ENCODE data around the gene ZNF664.
A peak's percentile ranks its signal among the peaks of the same experiment; 100 is the strongest.
"Not testable (repeated sequence)": the region's sequence is repeated elsewhere in the genome, so short reads cannot be mapped to it uniquely, and the experiment has no call there.

Gene ZNF664

GRCh38 chr12:123941624-123942237 is 31.3 kb upstream of the ZNF664 start:
- DNase-seq (ENCODE audit: low spot score), result no peak

GRCh38 chr12:123942238-123942653 is 30.8 kb upstream of the ZNF664 start:
- DNase-seq (ENCODE audit: low spot score), result peak; percentile 9

- DNase-seq (ENCODE audit: low spot score), result no peak
Measured at GRCh38 chr12:123942911-123943648, 29.9 kb upstream of the ZNF664 start.

GRCh38 chr12:123943816-123944215 is 29.2 kb upstream of the ZNF664 start:
- no peak for DNase-seq (ENCODE audit: low spot score)

GRCh38 chr12:123944696-123945095 is 28.3 kb upstream of the ZNF664 start:
- no peak for DNase-seq (ENCODE audit: low spot score)

- no peak for DNase-seq (ENCODE audit: low spot score)
Measured at GRCh38 chr12:123945287-123946151, 27.5 kb upstream of the ZNF664 start.

- DNase-seq (ENCODE audit: low spot score), result no peak
Measured at GRCh38 chr12:123946152-123946515, 26.9 kb upstream of the ZNF664 start.

GRCh38 chr12:123946516-123947505 is 26.2 kb upstream of the ZNF664 start:
- DNase-seq (ENCODE audit: low spot score), result not testable (repeated sequence)

- not testable (repeated sequence) for DNase-seq (ENCODE audit: low spot score)
Measured at GRCh38 chr12:123947531-123947930, 25.5 kb upstream of the ZNF664 start.

GRCh38 chr12:123948401-123948795 is 24.6 kb upstream of the ZNF664 start:
- DNase-seq (ENCODE audit: low spot score), result no peak

GRCh38 chr12:123948796-123949769 is 23.9 kb upstream of the ZNF664 start:
- DNase-seq (ENCODE audit: low spot score), result peak; percentile 36

- no peak for DNase-seq (ENCODE audit: low spot score)
Measured at GRCh38 chr12:123949770-123950165, 23.2 kb upstream of the ZNF664 start.

- DNase-seq (ENCODE audit: low spot score), result no peak
Measured at GRCh38 chr12:123950476-123951349, 22.3 kb upstream of the ZNF664 start.

- no peak for DNase-seq (ENCODE audit: low spot score)
Measured at GRCh38 chr12:123951467-123951866, 21.5 kb upstream of the ZNF664 start.

- no peak for DNase-seq (ENCODE audit: low spot score)
Measured at GRCh38 chr12:123952037-123952436, 21.0 kb upstream of the ZNF664 start.

- DNase-seq (ENCODE audit: low spot score), result no peak
Measured at GRCh38 chr12:123954647-123955350, 18.2 kb upstream of the ZNF664 start.

- DNase-seq (ENCODE audit: low spot score), result no peak
Measured at GRCh38 chr12:123956249-123956648, 16.8 kb upstream of the ZNF664 start.

- no peak for DNase-seq (ENCODE audit: low spot score)
Measured at GRCh38 chr12:123957196-123957595, 15.8 kb upstream of the ZNF664 start.

GRCh38 chr12:123958462-123958861 is 14.6 kb upstream of the ZNF664 start:
- DNase-seq (ENCODE audit: low spot score), result no peak

Data from kidney tubule cell (primary cell).